ENCODE results near the gene LNX2.
A peak's percentile ranks its signal among the peaks of the same experiment; 100 is the strongest.

The LNX2 gene

GRCh38 chr13:27621366-27622101, 1.2 kb upstream of the LNX2 start, which contains the start of gene POLR1D:
Gene POLR1D (plus strand): TSS chr13:27621892. CDS start chr13:27621984, 92 bp downstream.
- Histone ChIP-seq H2AFZ (ENCODE audit: low read length) (peak within 1 kb of the TSS; percentile 81), H3F3A (ENCODE audit: low read depth) (no peaks in the 10 kb centered on the region), H3K9me2 (replicated peaks; ENCODE audit: low read depth, low read length) (no peaks in the 10 kb centered on the region), H3K9ac (ENCODE audit: low read depth, low read length, poor library complexity, severe bottlenecking) (peak within 1 kb of the TSS; percentile 86), H3K4me1 (ENCODE audit: insufficient read depth, low read length, poor library complexity, severe bottlenecking) (peaks cover 74% of the 10 kb centered on the region), H3K9me3 (ENCODE audit: insufficient read depth, low read depth, low read length) (no peaks in the 10 kb centered on the region), H3K79me2 (ENCODE audit: insufficient read depth, low read length) (peaks cover 91% of the 10 kb centered on the region), H3K4me3 (ENCODE audit: low read length, poor library complexity, severe bottlenecking) (peak within 1 kb of the TSS; percentile 89), H3K36me3 (ENCODE audit: insufficient read depth, low read length) (no peaks in the 10 kb centered on the region), H4K20me1 (ENCODE audit: insufficient read depth, low read length, poor library complexity, severe bottlenecking) (peaks cover 73% of the 10 kb centered on the region), H3K4me2 (ENCODE audit: low read depth, low read length, poor library complexity, severe bottlenecking) (peak within 1 kb of the TSS; percentile 98), H3K27me3 (ENCODE audit: insufficient read depth, low read length, poor library complexity, severe bottlenecking) (no peaks in the 10 kb centered on the region)
- no peak for TF ChIP-seq EZH2phosphoT487 (IDR thresholded peaks at IDR 0.05; ENCODE audit: borderline replicate concordance)
- TF ChIP-seq, protein P1, sequence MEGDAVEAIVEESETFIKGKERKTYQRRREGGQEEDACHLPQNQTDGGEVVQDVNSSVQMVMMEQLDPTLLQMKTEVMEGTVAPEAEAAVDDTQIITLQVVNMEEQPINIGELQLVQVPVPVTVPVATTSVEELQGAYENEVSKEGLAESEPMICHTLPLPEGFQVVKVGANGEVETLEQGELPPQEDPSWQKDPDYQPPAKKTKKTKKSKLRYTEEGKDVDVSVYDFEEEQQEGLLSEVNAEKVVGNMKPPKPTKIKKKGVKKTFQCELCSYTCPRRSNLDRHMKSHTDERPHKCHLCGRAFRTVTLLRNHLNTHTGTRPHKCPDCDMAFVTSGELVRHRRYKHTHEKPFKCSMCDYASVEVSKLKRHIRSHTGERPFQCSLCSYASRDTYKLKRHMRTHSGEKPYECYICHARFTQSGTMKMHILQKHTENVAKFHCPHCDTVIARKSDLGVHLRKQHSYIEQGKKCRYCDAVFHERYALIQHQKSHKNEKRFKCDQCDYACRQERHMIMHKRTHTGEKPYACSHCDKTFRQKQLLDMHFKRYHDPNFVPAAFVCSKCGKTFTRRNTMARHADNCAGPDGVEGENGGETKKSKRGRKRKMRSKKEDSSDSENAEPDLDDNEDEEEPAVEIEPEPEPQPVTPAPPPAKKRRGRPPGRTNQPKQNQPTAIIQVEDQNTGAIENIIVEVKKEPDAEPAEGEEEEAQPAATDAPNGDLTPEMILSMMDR (conservative IDR thresholded peaks at IDR 0.05; ENCODE audit: low read length): no peak

DNA sequence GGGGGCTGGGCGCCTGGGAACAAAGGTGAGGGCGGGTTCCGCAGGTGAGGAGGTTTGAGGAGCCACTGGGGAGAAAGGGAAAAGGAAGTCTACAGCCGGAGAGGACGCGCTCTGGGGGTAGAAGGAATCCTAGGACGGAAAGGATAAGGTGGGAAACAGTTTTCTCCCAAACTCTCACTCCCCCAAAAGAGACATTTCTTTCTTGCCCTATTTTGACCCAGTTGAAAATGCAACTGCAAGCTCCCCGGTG, 712 bp upstream of the LNX2 start:
- TF ChIP-seq EZH2phosphoT487 (IDR thresholded peaks at IDR 0.05; ENCODE audit: borderline replicate concordance): no peak
- TF ChIP-seq, protein P1 (conservative IDR thresholded peaks at IDR 0.05; ENCODE audit: low read length): no peak
- Histone ChIP-seq H3K9ac (ENCODE audit: low read depth, low read length, poor library complexity, severe bottlenecking) (peak overlapping the region; percentile 86), H3K9me3 (ENCODE audit: insufficient read depth, low read depth, low read length) (no peaks in the 10 kb centered on the region), H3K4me2 (ENCODE audit: low read depth, low read length, poor library complexity, severe bottlenecking) (peak overlapping the region; percentile 73), H3K36me3 (ENCODE audit: insufficient read depth, low read length) (no peaks in the 10 kb centered on the region), H3K4me3 (ENCODE audit: low read length, poor library complexity, severe bottlenecking) (peak overlapping the region; percentile 89), H3K79me2 (ENCODE audit: insufficient read depth, low read length) (peaks cover 91% of the 10 kb centered on the region), H3K27me3 (ENCODE audit: insufficient read depth, low read length, poor library complexity, severe bottlenecking) (no peaks in the 10 kb centered on the region), H2AFZ (ENCODE audit: low read length) (peak overlapping the region; percentile 81), H4K20me1 (ENCODE audit: insufficient read depth, low read length, poor library complexity, severe bottlenecking) (peaks cover 69% of the 10 kb centered on the region), H3F3A (ENCODE audit: low read depth) (no peaks in the 10 kb centered on the region), H3K9me2 (replicated peaks; ENCODE audit: low read depth, low read length) (no peaks in the 10 kb centered on the region), H3K4me1 (ENCODE audit: insufficient read depth, low read length, poor library complexity, severe bottlenecking) (peaks cover 72% of the 10 kb centered on the region)

- Histone ChIP-seq H3K79me2 (ENCODE audit: insufficient read depth, low read length) (peaks cover 90% of the 10 kb centered on the region), H3K9me3 (ENCODE audit: insufficient read depth, low read depth, low read length) (no peaks in the 10 kb centered on the region)
These were observed 477 bp downstream of the LNX2 start for GRCh38 chr13:27619728-27620376.

More at GRCh38 chr13:27619728-27620376, 477 bp downstream of the LNX2 start:
- Histone ChIP-seq H3K4me2 (ENCODE audit: low read depth, low read length, poor library complexity, severe bottlenecking) (peak overlapping the region; percentile 96), H3K9me2 (replicated peaks; ENCODE audit: low read depth, low read length) (no peaks in the 10 kb centered on the region), H2AFZ (ENCODE audit: low read length) (peak overlapping the region; percentile 60), H3K36me3 (ENCODE audit: insufficient read depth, low read length) (no peaks in the 10 kb centered on the region), H3K4me3 (ENCODE audit: low read length, poor library complexity, severe bottlenecking) (peak overlapping the region; percentile 89), H3K27me3 (ENCODE audit: insufficient read depth, low read length, poor library complexity, severe bottlenecking) (no peaks in the 10 kb centered on the region), H3F3A (ENCODE audit: low read depth) (no peaks in the 10 kb centered on the region), H3K9ac (ENCODE audit: low read depth, low read length, poor library complexity, severe bottlenecking) (peak overlapping the region; percentile 81), H3K4me1 (ENCODE audit: insufficient read depth, low read length, poor library complexity, severe bottlenecking) (peaks cover 63% of the 10 kb centered on the region), H4K20me1 (ENCODE audit: insufficient read depth, low read length, poor library complexity, severe bottlenecking) (peaks cover 61% of the 10 kb centered on the region)
- no peak for TF ChIP-seq EZH2phosphoT487 (IDR thresholded peaks at IDR 0.05; ENCODE audit: borderline replicate concordance)
- TF ChIP-seq, protein P1 (conservative IDR thresholded peaks at IDR 0.05; ENCODE audit: low read length): peak; percentile 30

Data from Loucy (cell line).